Osteocyte (in vitro differentiated cells): Measurements from ENCODE around the gene MATR3. TPM values are rescaled to one million over a fixed set of nuclear protein-coding genes. Genes with fewer than 3 reads are reported as not detected.

Experiments
- DNase-seq: peaks from one replicate; pipeline ENCODE4 v3.0.0; 2021; ENCODE audit warnings: mixed read lengths; ENCODE audit not compliant: unreplicated experiment; ENCODE audit errors: extremely low spot score
- H3K27ac Mint-ChIP-seq: one replicate; pipeline ENCODE4 v1.8.0; 2021; ENCODE audit warnings: mild to moderate bottlenecking, mixed read lengths; ENCODE audit not compliant: unreplicated experiment
- H3K27me3 Mint-ChIP-seq: one replicate; pipeline ENCODE4 v1.8.0; 2021; ENCODE audit warnings: mixed read lengths; ENCODE audit not compliant: unreplicated experiment
- H3K36me3 Mint-ChIP-seq: one replicate; pipeline ENCODE4 v1.8.0; 2021; ENCODE audit warnings: mixed read lengths; ENCODE audit not compliant: unreplicated experiment
- H3K4me1 Mint-ChIP-seq: one replicate; pipeline ENCODE4 v1.8.0; 2021; ENCODE audit warnings: mixed read lengths; ENCODE audit not compliant: unreplicated experiment
- H3K4me3 Mint-ChIP-seq: one replicate; pipeline ENCODE4 v1.8.0; 2021; ENCODE audit warnings: mild to moderate bottlenecking, moderate library complexity, mixed read lengths; ENCODE audit not compliant: unreplicated experiment
- H3K9me3 Mint-ChIP-seq: one replicate; pipeline ENCODE4 v1.8.0; 2021; ENCODE audit warnings: mixed read lengths; ENCODE audit not compliant: unreplicated experiment
- total RNA-seq: library from RNA; stranded (reverse); gene quantifications from 2 replicates; pipeline ENCODE4 v1.2.1, GENCODE V29; 2021
- TF ChIP-seq, protein P1 (sequence below): fragments of 200-600 bp; sonication (generic); IDR thresholded peaks from 2 replicates; pipeline ENCODE4 v1.5.0; 2021; ENCODE audit warnings: antibody characterized with exemption, mild to moderate bottlenecking, moderate library complexity

Gene MATR3
- total RNA-seq, 1 donor from 2014 or later, result 218 TPM

DNA sequence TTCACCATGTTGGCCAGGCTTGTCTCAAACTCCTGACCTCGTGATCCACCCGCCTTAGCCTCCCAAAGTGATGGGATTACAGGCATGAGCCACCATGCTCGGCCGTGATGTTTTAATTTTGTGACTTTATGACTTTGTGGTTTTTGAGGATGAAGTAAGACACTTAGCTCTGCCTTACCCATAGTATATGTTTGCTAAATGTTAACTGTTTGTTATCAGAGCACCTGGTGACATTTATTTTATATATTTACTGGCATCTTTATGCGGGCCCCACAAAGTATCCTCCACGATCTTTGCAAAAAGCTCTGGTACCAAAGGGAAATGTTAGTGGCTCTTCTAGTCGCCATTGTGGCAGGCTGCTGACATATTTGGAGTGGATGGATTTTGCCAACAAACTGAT lies 82.8 kb downstream of the MATR3 start:
- TF ChIP-seq, protein P1, sequence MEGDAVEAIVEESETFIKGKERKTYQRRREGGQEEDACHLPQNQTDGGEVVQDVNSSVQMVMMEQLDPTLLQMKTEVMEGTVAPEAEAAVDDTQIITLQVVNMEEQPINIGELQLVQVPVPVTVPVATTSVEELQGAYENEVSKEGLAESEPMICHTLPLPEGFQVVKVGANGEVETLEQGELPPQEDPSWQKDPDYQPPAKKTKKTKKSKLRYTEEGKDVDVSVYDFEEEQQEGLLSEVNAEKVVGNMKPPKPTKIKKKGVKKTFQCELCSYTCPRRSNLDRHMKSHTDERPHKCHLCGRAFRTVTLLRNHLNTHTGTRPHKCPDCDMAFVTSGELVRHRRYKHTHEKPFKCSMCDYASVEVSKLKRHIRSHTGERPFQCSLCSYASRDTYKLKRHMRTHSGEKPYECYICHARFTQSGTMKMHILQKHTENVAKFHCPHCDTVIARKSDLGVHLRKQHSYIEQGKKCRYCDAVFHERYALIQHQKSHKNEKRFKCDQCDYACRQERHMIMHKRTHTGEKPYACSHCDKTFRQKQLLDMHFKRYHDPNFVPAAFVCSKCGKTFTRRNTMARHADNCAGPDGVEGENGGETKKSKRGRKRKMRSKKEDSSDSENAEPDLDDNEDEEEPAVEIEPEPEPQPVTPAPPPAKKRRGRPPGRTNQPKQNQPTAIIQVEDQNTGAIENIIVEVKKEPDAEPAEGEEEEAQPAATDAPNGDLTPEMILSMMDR, result no peak
- no peak for DNase-seq
- Mint-ChIP-seq H3K27me3 (no peaks in the 10 kb centered on the region), H3K4me1 (peaks cover 8% of the 10 kb centered on the region), H3K27ac (no peak overlapping the region), H3K36me3 (peaks cover 14% of the 10 kb centered on the region), H3K9me3 (no peaks in the 10 kb centered on the region), H3K4me3 (no peak overlapping the region)

DNA sequence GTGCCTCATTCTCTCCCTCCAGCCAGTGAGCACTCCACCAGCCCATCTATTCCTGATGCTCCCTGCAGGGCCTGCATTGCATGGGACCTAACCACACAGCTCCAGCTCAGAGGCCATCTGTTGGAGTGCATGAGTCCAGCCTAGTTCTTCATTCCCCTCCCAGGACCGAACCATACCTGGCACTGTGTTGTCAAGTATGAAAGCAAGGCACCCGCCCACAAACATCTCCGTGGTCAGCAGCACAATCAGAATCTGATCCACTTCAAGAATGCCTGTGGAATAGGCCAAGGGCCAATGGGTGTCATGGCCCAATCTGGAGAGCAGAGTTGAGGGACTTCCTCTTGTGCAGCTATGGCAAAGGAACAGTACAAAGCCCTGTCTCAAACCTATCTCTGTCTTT lies 83.7 kb downstream of the MATR3 start:
- no peaks in the 10 kb centered on the region for H3K27me3 Mint-ChIP-seq
- TF ChIP-seq, protein P1, result no peak
- peaks cover 7% of the 10 kb centered on the region for H3K36me3 Mint-ChIP-seq
- H3K4me1 Mint-ChIP-seq, result peaks cover 8% of the 10 kb centered on the region
- no peak overlapping the region for H3K4me3 Mint-ChIP-seq
- no peaks in the 10 kb centered on the region for H3K9me3 Mint-ChIP-seq
- no peak for DNase-seq
- no peak overlapping the region for H3K27ac Mint-ChIP-seq

DNA sequence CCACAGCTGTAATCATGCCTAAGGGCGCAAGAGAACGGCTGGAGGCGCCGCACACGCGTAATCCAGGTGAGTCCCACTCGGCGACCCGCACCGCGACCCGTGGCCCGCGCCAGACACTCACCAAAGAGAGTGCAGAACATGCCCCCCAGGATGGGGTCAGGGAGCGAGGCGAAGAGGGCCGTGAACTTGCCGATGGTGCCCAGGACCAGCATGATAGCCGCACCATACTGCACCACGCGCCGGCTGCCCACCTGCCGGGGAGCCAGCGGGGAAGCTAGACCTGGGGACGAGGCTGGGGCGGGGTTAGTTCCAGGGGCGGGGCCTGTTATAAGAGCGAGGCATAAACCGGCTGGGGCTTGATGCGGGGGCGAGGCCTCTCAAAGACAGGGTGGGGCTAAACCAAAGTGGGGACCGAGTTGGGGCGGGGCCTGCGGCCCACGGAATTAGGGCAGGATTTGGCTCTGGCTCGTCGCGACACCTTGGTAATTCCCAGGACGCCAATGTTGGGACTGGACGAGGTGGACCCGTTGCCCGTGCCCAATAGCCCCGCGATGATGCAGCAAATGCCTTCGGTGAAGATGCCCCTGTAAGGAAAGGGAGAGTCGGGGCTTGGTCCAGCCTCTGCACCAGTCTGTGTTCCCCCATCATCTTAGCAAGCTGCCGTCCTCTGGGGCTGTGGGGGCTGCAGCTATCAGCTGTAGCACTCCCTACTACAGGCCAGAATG lies 84.7 kb downstream of the MATR3 start:
- H3K27ac Mint-ChIP-seq, result no peak overlapping the region
- TF ChIP-seq, protein P1, result no peak
- H3K4me1 Mint-ChIP-seq, result peaks cover 6% of the 10 kb centered on the region
- no peaks in the 10 kb centered on the region for H3K27me3 Mint-ChIP-seq
- H3K4me3 Mint-ChIP-seq, result no peak overlapping the region
- H3K9me3 Mint-ChIP-seq, result no peaks in the 10 kb centered on the region
- peaks cover 3% of the 10 kb centered on the region for H3K36me3 Mint-ChIP-seq
- DNase-seq, result no peak

DNA sequence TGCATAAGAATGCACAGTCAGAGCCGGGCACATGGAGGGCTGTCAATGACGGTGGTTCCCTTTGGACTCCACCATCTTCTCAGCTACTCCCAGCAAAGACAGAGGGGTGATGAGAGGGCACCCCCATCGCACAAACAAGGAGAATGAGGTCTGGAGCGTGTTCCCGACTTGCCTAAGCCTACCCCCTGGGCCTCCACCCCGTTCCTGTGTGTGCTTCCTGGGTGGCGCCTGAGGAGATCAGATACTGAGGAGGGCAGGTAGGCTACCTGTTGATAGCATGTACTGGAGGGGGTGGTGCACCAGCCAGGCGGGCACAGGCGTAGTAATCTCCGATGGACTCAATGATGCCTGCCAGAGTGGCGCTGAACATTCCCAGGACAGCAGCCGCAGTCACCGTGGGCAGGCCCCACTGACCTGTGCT lies 85.4 kb downstream of the MATR3 start:
- H3K27me3 Mint-ChIP-seq, result no peaks in the 10 kb centered on the region
- H3K4me3 Mint-ChIP-seq, result no peak overlapping the region
- no peaks in the 10 kb centered on the region for H3K9me3 Mint-ChIP-seq
- peaks cover 3% of the 10 kb centered on the region for H3K36me3 Mint-ChIP-seq
- H3K4me1 Mint-ChIP-seq, result peaks cover under 1% of the 10 kb centered on the region
- no peak for DNase-seq
- TF ChIP-seq, protein P1, result no peak
- H3K27ac Mint-ChIP-seq, result no peak overlapping the region

DNA sequence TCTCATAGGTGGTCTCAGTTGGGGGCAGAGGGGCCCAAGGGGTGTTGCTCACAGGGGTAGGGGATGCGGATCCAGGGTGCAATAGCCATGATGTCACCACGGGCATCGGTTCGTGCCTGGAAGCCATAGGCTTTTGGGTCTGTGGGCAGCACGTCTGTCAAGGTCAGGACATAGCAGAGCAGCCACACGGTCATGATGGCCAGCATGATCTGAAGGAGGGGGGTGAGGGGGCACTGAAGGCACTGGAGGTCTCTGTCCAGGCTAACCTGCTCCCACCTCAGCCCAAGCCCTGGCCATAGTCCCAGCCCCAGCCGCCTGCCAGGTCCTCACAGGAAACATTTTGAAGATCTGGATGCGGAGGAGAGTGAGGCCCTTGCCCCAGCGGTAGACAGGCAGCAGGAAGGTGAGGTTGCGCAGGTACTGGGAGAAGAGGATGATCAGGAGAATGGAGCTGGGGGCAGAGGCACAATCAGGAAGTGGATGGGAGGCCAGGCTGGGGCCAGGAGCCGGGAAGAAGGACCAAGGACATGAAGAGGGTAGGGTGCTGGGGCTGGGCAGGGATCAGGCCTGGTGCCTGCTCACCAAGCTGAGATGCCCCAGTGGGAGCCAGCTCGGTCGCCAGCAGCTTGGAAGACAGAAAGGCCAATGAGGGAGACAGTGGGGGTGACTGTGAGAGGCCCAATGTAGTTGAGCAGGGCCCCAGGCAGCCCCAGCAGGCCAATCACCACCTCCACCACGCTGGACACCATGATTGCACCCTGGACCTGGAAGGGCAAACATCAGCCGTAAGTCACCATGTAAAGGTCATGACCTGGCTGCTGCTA lies 86.3 kb downstream of the MATR3 start:
- Mint-ChIP-seq H3K36me3 (peaks cover under 1% of the 10 kb centered on the region), H3K27ac (no peak overlapping the region), H3K27me3 (no peaks in the 10 kb centered on the region), H3K4me1 (peaks cover 2% of the 10 kb centered on the region), H3K9me3 (no peaks in the 10 kb centered on the region), H3K4me3 (no peak overlapping the region)
- TF ChIP-seq, protein P1, result no peak
- DNase-seq, result no peak
